K562 treated with DMSO at 1 percent for 48 hours (cell line): Measurements from ENCODE around the gene DYNLT1. TPM values are rescaled to one million over a fixed set of nuclear protein-coding genes. Genes with fewer than 3 reads are reported as not detected.

Experiments used
- total RNA-seq: library from RNA; unstranded; fragments of 300-600 nt; gene quantifications from 2 replicates; pipeline ENCODE4 v1.2.3, GENCODE V29; 2022; ENCODE audit warnings: low replicate concordance; ENCODE audit errors: extremely low read depth

DYNLT1 gene
- not detected in 2 replicates for total RNA-seq

DNA sequence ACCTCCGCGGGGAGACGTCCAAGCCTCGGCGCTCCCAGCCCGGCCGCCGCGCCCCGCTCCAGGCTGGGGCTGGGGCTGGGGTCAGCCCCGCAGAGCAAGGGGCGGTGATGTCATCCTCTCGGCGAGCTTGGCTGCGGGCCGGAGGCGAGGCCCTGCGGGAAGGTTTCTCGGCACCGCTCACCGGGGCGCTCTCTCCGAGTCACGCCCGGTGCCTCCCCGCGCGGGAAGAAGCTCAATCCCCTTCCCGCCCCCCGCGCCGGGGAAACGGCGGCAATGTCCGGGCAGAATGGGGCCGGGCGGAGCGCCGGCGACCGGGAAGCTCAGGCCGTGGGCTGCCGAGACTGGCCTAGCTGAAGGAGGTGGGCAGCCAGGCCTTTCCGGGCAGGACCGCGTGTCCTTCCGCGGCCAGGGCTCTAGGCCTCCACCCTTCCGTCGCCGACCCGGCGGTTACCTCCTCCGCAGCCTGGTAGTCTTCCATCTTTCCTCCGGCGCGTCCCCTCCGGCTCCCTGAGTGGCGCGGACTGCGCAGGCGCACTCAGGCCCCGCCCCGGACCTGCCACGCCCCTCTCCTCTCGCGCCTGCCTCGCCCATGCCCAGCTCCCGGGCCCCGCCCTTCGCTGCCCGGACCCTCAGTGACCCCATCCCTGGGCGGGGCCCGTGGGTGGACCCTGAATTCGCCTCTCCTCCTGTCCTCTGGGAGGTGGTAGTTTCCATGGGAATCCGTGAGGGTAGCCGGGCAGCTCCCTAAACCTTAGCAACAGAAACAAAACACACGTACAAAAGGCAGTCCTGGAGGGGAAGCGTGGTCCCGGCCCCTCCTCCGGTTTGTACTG, at the start of gene DYNLT1:
Gene DYNLT1 (minus strand): TSS at position 513 of the 833 bp plus-strand sequence. CDS start 35 bp downstream, at position 478.

GRCh38 chr6:158649289-158650143, 5.0 kb upstream of the DYNLT1 start, which contains the start of gene SYTL3:
SYTL3 (plus strand) TSS chr6:158650054; CDS start chr6:158663269, 13,215 bp downstream.

Other genes starting within 250 kb of the DYNLT1 start
- not detected in 2 replicates for gene TMEM181, start 84.7 kb downstream of the DYNLT1 start, total RNA-seq
- gene SYTL3, start 5.3 kb upstream of the DYNLT1 start, total RNA-seq, result not detected in 2 replicates
- not detected in 2 replicates for gene EZR, start 174.6 kb upstream of the DYNLT1 start, total RNA-seq